NCI-H2196 treated with DMSO at 0.1 percent for 48 hours (cell line): Measurements from ENCODE around the gene FNDC3B.

ENCODE experiments used
- DNase-seq: peaks from one replicate; lab custom pipeline; 2025; ENCODE audit not compliant: unreplicated experiment; lab: John Stamatoyannopoulos, UW

FNDC3B gene

DNA sequence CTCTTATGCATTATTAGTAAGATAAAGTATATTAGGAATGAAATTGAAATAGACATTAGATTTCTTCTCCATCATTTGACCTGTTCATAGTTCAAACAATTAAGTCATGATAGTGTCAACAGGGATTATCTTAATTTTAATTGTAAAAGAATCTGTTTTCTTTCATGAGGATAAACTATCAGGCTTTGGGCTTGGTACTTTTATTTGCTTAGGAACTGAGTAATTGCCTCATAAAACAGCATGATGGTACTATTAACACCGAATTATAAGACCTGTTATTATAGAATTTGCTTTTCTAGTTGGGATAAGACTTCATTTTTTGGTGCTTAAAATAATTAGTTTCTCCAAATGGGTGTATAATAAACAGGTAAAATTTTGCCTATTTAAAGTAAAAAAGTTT is 71.8 kb downstream of the FNDC3B start:
- DNase-seq = no peak

DNA sequence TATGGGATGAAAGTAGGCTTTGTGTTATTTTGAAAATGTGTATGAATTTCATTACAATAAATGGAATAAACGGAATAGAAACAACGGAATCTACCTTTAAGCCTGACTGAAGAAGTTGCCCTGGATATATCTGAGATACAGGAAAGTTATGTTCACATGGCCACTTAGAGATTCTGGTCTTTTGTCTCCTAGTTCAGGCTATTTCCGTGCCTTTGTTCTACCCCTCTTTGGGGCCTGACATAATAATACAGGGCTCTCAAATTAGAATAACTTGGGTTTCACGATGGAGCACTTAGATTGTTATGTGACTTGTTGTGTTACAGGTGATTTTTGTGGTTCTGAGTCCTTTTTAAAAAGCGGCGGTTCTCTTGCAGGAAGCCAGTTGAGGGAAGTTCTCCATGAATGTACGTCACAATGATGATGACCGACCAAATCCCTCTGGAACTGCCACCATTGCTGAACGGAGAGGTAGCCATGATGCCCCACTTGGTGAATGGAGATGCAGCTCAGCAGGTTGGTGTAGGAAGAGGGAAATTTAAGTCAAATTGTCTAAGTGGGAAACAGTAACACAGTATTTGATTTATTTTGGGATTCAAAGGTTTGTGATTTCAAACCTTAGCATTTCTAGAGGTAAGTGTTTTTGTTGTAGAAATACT is 72.8 kb downstream of the FNDC3B start:
- DNase-seq = no peak

DNA sequence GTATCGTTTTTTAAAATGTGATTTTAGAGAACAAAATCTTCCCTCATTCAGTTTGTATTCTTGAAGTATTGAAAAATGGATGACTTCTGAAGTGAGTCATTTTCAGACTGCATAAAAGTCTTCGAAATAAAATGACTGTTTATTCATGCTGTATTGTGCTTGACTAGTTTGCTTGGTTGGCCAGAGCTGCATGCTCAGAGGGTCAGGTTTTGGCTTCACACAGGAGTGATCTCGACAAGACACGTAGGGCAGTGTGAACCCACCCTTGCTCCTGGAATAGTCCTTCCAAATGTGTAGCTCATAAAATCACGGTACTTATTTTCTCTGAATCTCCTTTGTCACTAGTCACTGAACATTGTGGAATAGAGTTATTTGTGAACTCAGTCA is 73.3 kb downstream of the FNDC3B start:
- no peak for DNase-seq

DNA sequence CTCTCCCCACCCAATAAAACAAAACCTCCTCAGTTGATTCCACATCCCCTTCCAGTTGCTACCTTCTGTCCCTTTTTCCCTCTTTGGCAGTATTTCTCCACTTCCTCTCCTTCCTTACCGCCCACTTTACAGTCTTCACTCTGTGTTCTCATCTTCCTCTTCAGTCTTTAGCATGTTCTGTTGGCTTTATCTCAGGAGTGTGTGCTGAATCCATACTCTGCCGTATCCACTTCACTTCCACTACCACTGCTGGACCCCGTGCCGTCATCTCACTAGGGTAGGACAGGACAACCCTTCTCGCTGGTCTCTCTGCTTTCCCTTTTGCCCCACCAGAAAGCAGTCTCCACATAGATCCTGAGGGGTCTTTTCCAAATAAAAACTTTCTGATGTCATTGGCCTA is 74.3 kb downstream of the FNDC3B start:
- DNase-seq = no peak

DNA sequence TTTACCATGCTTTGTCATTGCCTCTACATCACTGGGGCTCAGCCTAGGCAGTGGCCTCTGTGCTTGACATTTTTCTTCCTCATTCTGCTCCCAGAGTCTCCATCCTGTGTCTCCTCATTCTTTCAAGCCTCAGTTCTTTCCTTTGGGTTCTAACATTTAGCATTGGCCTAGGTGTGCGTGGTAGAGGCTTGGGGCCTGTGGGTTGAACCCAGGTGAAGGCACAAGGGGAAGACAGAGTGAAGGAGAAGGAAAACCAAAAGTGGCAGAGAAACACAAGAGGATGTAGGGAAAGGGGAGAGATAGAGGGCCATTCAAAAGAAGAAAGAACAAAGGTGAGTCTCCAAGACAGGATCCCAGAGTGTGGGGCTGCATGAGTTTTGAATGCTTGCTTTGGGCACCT is 75.7 kb downstream of the FNDC3B start:
- no peak for DNase-seq

DNA sequence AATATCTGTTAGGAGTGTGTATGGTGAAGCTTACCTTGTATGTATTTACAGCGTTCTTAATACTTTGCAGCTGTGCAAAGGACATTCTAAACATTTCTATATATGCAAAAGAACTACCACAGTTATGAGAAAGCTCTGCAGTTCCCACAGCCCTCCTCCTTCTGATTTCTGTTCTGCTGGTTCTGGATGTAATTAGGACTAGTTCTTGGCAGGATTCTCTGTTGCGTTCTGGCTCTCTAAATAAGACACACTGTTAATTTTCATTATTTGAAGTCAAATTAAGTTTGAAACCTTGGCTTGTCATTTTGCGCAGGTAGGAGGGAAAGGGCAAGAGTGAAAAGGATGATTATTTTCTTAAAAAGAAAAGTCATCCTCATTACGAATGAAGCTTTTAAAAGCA is 76.4 kb downstream of the FNDC3B start:
- no peak for DNase-seq

DNA sequence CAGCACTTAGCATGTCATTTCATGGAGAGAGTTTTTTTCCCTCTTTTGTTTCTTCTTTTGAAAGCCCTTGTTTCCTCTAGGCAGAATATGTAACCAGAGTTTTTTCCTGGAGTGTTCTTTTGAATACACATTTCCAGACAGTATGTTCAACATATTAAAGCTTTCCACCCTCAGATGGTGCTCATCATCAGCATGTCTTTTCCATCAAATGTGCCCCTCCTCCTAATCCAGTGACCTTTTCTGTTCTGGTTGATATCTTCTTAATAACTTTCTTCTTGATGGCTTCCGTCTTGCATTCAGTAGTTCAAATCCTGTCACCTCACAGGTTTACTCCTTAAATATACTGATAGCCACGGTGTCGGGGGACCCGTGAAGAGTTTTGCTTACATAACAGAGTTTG is 78.6 kb downstream of the FNDC3B start:
- no peak for DNase-seq

DNA sequence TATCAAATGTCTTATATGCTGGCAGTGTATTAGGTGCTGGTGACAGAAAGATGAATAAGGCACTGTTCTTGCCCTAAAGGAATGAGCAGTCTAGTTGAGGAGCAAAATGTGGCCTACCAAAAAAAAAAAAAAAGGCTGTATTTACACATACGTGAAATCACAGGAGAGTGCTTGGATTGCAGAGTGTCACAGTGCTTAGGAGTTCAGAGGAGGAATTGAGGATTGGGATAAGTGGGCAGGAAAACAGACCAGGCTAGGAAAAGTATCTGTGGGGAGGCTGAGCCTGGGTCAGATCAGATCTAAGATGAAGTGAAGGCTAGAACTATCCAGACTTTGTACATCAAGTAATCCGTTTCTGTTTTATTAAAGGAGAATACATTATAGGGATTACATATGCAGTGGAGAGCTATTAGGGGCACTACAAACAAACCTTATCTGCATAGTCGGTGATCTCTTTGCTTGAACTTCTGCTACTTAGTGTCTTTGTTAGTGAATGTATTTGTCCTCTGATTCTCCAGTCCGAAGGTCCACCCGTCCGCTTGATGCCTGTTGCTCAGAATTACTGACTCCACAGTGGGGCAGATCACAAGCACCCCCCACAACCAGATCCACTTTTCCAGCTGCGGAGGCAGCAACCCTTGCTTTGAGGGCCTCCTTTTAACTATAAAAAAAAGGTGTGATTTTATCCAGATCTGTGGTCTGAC is 80.0 kb downstream of the FNDC3B start:
- DNase-seq = no peak

DNA sequence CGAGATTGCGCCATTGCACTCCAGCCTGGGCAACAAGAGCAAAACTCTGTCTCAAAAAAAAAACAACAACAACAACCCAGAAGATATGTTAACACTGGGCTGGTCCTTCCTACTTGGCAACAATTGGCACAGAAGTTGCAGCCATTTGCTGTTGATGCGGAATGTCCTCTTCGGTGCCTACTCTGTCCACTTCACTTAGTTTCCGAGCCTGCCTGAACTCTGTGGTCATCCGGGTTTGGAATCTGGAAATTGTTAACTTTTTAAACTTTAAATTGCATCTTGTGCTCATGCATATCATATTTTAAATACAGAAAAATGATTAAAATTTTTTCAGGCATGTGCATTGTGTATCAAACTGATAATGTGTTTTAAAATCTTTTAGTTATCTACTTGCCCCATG is 81.5 kb downstream of the FNDC3B start:
- no peak for DNase-seq

DNA sequence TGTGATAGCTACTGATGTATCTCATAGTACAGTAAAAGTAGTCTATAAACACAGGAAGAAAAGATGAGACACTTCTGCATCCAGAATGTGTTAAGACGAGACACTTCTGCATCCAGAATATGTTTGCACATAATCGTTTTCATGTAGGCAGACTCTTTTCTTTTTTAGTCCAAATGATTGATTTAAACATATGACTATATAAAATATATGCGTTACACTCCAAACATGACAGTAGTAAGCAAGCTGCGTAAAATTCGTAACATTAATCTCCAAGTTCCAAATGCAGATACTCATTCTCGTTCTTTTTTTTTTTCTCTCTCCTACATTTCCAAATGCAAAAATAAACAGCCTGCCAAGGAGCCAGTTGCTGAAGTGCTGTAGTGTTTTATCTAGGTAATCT is 82.6 kb downstream of the FNDC3B start:
- DNase-seq = no peak

DNA sequence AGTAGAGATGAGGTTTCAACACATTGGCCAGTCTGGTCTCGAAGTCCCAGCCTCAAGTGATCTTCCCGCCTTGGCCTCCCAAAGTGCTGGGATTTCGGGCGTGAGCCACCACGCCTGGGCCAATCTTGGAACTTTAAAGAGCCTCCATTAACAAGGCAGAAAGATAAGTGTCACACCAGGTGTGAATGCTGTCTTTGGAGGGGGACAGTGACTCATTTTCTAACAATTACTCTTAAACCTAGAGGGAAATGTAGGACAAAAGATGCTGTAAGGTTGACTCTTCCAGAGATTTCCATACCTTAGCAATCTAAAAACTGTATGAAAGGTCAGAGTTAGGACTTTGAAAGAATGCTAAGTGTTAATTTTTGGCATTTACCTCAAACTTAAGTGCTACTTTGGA is 84.9 kb downstream of the FNDC3B start:
- no peak for DNase-seq

DNA sequence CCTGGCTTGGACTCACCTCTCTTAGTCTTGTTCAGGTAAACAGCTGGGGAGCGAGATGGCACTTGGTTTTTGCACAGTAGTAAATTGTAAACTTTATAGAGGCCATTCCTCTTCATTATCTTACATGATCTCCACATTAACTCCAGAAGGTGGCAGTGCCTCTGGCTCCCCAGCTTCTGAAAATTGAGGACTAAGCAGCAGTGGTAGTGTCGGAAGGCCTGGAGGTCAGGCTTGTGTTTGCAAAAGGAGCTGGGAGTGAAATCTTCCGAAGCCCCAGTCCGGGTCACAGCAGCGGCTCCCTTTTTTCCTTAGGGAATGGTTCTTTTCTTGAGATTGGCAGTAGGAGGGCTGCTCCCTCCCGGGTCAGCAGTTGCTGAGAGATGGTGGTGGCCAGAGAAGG is 85.7 kb downstream of the FNDC3B start:
- DNase-seq = no peak

DNA sequence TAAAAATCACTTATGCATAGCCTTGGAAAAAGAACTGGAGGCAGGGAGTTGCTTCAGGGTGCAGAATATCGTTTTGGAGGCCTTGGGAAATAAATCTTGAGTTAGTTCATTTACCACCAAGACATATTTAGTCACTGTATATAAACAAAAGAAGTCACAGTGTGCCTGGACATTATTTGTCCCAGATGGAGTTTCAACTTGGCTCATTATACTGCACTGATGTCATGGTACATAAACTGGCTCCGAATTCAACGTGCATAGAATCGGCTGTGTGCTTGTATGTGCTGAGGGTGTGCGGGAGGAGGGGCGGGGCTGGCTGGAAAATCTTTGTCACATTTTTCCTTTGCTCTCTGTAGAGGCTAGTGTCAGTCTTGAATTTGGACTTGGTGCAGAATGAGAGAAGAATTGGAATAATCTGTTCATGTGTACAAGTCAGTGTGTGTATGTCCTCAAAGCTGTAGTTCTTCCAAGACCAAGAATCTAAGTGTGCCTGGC is 86.6 kb downstream of the FNDC3B start:
- DNase-seq = no peak

DNA sequence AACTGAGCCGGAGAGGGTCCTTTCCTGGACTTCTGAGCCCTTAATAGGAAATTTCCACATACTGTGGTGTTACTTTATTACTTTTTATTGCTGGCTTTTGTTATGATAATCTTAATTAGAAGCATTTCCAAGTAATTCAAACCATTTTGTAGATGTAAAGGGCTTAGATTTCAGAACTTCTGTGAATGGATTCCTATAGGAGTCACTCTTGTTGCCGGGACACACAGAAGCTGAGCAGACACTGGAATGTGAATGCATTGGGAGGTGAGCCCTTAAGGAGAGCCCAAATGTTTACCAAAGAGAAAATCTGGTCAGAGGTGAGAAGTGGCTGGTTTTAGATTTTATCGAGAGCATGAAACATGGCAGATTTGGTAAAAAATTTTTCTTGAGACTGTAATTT is 87.4 kb downstream of the FNDC3B start:
- no peak for DNase-seq

DNA sequence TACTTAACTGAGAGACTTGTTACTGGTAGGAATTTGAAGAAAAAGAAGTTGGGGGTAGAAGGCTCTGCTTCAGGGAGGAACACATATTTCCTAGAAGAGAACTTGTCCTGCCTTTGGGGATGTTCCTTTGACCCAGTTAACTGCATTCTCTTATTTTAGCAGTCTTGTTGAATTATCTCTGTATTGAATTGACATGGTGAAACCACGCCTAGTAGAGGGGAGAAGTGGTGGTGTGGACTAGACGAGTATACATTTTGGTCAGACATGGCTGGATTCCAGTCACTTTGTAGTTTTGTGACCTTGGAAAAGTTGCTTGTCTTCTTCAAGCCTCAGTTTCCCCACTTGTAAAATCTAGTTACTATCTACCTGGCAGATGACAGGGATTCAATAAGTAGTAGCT is 87.8 kb downstream of the FNDC3B start:
- no peak for DNase-seq

DNA sequence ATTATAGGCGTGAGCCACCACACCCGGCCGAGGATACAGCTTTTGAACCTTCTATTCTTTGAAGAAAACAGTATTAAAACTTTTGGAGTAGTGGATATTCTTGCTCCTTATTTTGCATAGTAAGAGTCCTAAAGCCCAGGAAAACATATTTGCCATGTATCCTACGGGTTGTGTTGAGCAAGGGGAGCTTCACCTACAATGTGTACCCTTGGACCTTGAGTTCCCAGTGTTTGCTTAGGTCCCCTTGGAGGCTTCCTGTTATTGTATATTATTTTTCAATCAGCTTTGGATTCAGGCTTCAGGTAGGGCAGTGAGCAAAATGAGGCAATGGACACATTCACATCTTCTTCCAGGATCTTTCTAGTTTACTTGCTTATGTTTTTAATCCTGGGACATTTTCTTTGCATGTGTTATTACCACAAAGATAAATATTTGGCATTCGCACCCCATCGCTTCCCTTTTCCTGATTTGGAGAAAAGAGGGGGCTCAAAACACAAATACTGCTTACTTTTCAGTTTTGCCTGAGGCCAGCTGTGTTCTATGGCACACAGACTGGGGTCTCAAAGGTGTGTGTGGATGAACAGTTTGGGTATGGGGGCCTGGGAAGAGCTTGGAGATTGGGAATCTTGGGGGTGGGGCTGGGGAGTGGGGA is 88.7 kb downstream of the FNDC3B start:
- DNase-seq = no peak

DNA sequence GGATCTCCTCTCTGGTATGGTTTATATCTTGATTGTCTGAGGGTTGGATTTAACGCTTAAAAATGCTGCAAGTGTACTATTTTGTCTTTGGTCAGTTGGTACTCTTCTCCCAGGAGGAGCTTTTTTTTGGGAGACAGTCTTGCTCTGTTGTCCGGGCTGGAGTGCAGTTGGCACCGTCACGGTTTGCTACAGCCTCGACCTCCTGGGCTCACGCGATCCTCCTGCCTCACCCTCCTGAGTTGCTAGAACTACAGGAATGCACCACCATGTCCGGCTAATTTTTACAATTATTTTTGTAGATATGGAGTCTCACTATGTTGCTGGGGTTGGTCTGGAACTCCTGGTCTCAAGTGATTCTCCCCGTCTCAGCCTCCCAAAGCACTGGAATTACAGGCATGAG is 89.5 kb downstream of the FNDC3B start:
- no peak for DNase-seq

DNA sequence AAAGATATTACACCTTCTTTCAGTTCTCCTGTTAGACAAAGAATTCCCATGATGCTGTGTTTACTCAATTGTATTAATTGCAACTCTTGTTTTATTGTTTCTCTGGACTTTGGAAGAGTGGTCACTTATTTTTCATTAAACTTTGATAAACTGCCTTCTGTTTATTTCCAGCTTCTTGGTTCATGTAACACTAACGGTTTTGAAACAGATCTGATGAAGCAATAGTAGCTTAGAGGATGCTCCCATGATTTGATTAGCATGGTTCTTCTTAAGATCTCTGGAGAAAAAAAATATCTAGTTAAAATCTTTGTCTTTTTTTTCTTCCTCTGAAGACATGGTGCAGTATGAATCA is 90.1 kb downstream of the FNDC3B start:
- DNase-seq = no peak

DNA sequence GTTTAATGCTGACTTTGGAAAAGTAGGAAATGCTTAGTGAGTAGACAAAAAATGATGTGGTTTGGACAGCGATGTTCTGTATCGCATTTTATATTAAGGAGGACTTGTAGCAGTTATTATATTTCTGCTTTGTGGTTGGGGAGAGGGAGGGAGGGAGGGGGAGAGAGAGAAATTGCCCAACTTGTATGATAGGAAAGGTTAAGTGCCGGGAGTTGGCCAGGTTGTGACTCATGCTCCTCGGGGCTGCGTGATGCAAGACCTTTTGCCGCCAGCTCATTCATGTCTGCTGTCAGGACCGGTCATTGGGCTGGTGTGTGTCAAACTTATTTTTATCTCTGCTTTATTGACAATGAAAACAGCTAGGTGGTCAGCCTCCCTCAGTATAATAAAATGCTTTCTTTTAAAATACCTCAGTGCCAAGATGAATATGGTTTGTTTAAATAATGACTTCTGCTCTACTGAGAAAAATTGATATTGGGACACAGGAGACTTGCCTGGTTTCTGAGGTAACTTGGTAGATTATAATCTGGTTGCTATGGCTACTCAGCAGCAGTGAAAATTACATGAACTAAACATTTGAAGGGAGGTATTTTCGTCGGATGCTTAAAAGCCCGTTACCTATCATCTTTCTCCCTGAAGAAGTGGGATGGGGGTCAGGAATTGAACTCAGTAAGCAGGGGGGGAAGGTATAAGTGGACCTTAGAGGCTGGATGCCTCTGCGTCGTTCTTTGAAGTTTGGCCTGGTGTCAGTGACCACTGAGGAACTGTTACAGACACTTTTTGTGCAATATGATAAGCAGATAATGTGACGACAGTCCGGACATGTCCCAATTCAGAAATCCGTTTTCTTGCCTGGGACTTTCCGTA is 90.7 kb downstream of the FNDC3B start:
- DNase-seq = peak; percentile 87

DNA sequence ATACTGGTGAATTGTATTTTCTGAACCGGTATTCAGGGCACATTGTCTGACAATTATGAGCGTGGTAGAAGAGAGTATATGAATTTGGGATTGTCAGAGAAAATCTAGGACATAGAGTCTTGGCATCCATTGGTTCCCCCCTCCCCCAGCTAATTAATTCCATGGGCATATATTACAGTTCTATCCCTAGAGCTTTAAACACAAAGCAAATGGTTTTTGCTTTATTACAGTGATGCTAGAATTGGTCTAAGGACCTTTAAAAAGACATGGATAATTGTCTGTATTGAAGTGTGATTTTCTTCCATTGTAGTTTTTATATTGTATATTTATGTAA is 91.3 kb downstream of the FNDC3B start:
- no peak for DNase-seq

DNA sequence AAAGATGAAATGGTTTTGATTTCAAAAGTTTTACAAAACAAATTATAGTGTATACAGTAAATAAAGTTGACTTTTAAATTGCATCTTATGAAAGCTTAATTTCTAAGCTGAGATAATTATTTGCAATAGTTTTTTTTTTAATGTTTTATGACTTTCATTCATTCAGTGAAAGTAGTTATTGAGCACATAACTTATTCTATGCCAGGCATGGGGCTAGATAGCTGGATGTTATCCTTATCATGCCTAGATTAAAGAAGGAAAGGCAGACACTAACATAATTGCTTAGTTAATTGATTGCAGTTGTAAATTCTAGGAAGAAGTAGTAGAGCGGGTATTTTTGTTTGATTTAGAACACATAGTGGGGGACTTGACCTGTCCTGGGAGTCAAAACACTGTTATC is 92.4 kb downstream of the FNDC3B start:
- no peak for DNase-seq

DNA sequence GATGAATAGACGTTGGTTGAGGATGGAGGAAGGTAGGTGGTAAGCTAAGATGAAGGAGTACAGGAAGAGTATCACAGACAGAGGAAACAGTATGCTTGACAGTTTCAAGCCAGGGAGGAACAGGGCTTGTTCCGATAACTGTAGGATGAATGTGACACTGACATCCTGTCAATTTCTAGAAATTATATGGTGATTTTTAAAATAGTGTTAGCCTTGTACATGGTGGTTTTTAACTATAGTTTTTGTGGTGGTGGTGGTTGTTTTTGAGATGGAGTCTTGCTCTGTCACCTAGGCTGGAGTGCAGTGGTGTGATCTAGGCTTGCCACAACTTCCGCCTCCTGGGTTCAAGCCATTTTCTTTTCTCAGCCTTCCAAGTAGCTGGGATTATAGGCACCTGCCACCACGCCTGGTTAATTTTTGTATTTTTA is 92.8 kb downstream of the FNDC3B start:
- DNase-seq = no peak
